Measurements from ENCODE around the gene POLR1G. TPM values are rescaled to one million over a fixed set of nuclear protein-coding genes. Genes with fewer than 3 reads are reported as not detected.
A peak's percentile ranks its signal among the peaks of the same experiment; 100 is the strongest.

The POLR1G gene
- total and polyA plus RNA-seq, 9 of the 15 experiments (the other 6 are each of a cell fraction or from before 2014, with no cell fraction given), result 3.0 to 50.1 (median 27.4) TPM

DNA sequence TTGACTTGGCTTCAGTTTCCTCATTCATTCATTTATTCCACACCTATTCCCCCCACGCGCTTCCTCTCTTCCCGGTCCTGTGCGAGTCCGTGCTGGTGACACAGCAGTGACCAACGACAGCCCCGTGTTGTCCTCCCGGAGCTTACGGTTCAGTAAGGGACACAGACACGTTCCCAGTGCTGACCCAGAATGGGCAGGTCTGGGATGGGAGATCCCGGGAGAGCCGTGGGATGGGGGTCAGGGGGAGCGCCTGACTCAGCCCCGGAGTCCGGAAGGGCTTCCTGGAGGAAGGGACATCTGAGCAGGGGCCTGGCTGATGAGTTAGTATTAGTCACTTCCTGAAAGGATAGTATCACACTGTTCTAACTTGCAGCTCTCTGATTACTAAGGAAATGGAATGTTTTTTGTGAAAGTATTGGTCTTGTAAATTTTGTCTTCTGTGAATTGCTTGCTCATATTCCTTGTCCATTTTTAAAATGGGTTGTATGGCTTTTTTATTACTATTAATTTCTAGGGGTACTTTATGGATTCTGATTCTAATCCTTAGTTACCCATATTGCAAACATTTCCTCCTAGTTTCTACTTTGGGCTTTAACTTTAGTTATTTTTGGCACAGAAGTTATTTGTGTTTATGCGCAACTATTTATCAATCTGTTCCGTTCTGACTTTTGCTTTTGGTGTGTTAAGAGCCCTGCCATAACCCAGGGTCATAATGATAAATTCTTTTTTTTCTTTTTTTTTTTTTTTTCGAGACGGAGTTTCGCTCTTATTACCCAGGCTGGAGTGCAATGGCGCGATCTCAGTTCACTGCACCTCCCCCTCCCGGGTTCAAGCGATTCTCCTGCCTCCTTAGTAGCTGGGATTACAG lies 18.0 kb downstream of the POLR1G start (continued):
- TF ChIP-seq, protein P1, sequence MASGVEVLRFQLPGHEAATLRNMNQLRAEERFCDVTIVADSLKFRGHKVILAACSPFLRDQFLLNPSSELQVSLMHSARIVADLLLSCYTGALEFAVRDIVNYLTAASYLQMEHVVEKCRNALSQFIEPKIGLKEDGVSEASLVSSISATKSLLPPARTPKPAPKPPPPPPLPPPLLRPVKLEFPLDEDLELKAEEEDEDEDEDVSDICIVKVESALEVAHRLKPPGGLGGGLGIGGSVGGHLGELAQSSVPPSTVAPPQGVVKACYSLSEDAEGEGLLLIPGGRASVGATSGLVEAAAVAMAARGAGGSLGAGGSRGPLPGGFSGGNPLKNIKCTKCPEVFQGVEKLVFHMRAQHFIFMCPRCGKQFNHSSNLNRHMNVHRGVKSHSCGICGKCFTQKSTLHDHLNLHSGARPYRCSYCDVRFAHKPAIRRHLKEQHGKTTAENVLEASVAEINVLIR (CRISPR knock-in tag; IDR thresholded peaks at IDR 0.05), result no peak
- TF ChIP-seq RFX5 (IDR thresholded peaks at IDR 0.05; ENCODE audit: low read depth, low read length) (no peak), ZNF24 (IDR thresholded peaks at IDR 0.05) (peak; percentile 98), KAT2B (IDR thresholded peaks at IDR 0.05; ENCODE audit: low read depth, low read length) (no peak), ZNF507 (tag; conservative IDR thresholded peaks at IDR 0.05) (no peak), UBTF (IDR thresholded peaks at IDR 0.05; ENCODE audit: borderline replicate concordance in 1 of 2, low read depth in 2 of 2, low read length in 2 of 2) (peak; percentile 14 to 31; a peak in 1 of 4 replicates), PHB2 (IDR thresholded peaks at IDR 0.05; ENCODE audit: low read depth) (0 out of 2 replicates have a peak, but pooled peaks have one; percentile 54), ILK (tag; IDR thresholded peaks at IDR 0.05; ENCODE audit: borderline replicate concordance, low read depth) (no peak), KLF6 (CRISPR knock-in tag; IDR thresholded peaks at IDR 0.05; ENCODE audit: borderline replicate concordance) (no peak), CBX2 (IDR thresholded peaks at IDR 0.05; ENCODE audit: insufficient read depth, low read length, poor library complexity, severe bottlenecking) (no peak), TBL1XR1 (IDR thresholded peaks at IDR 0.05; ENCODE audit: low read length in 2 of 2) (no peak), PHB (CRISPR knock-in tag; IDR thresholded peaks at IDR 0.05) (no peak), PTRF (tag; IDR thresholded peaks at IDR 0.05) (no peak), ZNF347 (CRISPR knock-in tag; IDR thresholded peaks at IDR 0.05; ENCODE audit: low read depth) (no peak), RB1 (IDR thresholded peaks at IDR 0.05; ENCODE audit: low read depth) (no peak), HIVEP1 (CRISPR knock-in tag; IDR thresholded peaks at IDR 0.05) (no peak), TAL1 (IDR thresholded peaks at IDR 0.05) (0 out of 2 replicates have a peak, but pooled peaks have one; percentile 3), MYNN (IDR thresholded peaks at IDR 0.05) (no peak), MYNN (CRISPR knock-in tag; IDR thresholded peaks at IDR 0.05) (no peak), MXD1 (CRISPR knock-in tag; IDR thresholded peaks at IDR 0.05; ENCODE audit: borderline replicate concordance, poor library complexity, severe bottlenecking) (no peak)
- TF ChIP-seq, protein P2, sequence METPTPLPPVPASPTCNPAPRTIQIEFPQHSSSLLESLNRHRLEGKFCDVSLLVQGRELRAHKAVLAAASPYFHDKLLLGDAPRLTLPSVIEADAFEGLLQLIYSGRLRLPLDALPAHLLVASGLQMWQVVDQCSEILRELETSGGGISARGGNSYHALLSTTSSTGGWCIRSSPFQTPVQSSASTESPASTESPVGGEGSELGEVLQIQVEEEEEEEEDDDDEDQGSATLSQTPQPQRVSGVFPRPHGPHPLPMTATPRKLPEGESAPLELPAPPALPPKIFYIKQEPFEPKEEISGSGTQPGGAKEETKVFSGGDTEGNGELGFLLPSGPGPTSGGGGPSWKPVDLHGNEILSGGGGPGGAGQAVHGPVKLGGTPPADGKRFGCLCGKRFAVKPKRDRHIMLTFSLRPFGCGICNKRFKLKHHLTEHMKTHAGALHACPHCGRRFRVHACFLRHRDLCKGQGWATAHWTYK (CRISPR knock-in tag; IDR thresholded peaks at IDR 0.05), result no peak
- TF ChIP-seq, protein P3, sequence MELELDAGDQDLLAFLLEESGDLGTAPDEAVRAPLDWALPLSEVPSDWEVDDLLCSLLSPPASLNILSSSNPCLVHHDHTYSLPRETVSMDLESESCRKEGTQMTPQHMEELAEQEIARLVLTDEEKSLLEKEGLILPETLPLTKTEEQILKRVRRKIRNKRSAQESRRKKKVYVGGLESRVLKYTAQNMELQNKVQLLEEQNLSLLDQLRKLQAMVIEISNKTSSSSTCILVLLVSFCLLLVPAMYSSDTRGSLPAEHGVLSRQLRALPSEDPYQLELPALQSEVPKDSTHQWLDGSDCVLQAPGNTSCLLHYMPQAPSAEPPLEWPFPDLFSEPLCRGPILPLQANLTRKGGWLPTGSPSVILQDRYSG (tag; conservative IDR thresholded peaks at IDR 0.05; ENCODE audit: low read depth), result 0 out of 2 replicates have a peak, but pooled peaks have one; percentile 20

Measured in K562 (cell line).